Measurements from ENCODE around the gene APH1B.

APH1B gene

DNA sequence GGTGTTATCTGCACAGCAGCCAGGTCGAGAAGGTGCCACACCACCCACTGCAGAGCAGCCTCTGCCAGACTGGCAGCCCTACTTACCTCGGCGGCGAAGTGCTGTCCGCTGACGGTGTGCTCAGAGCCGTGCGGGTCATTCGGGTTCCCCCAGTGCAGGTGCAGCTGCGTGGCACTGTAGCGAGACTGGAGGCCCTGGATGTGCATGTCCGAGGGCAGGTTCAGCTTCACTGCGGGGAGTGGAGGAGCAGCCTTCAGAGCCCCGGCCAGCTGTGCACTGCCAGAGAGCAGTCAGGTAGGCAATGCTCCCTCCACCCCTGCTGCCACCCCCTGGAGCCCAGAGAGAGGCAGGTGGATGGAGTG lies 68.0 kb downstream of the APH1B start:
- TF ChIP-seq TCF12 (IDR thresholded peaks at IDR 0.05; ENCODE audit: low read depth) (no peak), CREB1 (IDR thresholded peaks at IDR 0.05; ENCODE audit: low read depth) (no peak)
- TF ChIP-seq, protein P1, sequence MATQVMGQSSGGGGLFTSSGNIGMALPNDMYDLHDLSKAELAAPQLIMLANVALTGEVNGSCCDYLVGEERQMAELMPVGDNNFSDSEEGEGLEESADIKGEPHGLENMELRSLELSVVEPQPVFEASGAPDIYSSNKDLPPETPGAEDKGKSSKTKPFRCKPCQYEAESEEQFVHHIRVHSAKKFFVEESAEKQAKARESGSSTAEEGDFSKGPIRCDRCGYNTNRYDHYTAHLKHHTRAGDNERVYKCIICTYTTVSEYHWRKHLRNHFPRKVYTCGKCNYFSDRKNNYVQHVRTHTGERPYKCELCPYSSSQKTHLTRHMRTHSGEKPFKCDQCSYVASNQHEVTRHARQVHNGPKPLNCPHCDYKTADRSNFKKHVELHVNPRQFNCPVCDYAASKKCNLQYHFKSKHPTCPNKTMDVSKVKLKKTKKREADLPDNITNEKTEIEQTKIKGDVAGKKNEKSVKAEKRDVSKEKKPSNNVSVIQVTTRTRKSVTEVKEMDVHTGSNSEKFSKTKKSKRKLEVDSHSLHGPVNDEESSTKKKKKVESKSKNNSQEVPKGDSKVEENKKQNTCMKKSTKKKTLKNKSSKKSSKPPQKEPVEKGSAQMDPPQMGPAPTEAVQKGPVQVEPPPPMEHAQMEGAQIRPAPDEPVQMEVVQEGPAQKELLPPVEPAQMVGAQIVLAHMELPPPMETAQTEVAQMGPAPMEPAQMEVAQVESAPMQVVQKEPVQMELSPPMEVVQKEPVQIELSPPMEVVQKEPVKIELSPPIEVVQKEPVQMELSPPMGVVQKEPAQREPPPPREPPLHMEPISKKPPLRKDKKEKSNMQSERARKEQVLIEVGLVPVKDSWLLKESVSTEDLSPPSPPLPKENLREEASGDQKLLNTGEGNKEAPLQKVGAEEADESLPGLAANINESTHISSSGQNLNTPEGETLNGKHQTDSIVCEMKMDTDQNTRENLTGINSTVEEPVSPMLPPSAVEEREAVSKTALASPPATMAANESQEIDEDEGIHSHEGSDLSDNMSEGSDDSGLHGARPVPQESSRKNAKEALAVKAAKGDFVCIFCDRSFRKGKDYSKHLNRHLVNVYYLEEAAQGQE (IDR thresholded peaks at IDR 0.05; ENCODE audit: low read depth), result no peak

DNA sequence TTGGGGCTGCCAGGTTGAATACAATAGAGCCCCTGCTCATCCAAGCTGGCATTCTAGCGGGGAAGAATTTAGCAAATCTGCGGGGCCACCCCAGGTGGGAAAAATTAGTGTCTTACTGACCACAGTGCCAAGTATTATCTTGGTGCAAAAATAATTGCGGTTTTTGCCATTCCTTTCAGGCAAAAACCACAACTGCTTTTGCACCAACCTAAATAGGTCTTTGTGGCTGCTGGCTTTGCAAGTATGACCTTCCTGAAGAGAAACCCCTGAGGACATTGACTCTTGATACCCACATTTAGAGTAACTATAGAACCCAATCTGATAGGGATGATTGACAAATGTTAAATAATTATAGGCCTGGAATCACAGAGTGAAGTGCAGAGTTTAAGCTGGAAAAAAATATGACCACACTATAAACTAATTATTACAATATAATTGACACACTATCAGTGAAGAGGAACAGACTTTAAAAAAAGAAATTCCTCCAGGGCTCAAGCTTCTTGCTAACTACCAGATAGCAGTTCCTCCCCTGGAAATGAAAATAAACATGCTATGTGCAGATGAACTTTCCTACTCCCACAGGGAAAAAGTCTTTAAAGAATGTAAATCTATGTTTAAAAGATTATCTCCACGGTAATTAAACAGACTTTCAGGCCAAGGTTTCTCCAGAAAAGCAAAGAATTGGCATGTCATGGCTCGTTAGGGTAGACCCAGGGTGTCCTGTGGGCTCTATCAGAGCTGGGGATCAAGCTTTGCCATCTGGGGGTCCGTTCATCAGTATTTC lies 69.9 kb downstream of the APH1B start:
- TF ChIP-seq TCF12 (IDR thresholded peaks at IDR 0.05; ENCODE audit: low read depth) (no peak), CEBPB (IDR thresholded peaks at IDR 0.05) (no peak), TAF1 (IDR thresholded peaks at IDR 0.05; ENCODE audit: low read depth) (no peak), EP300 (IDR thresholded peaks at IDR 0.05; ENCODE audit: borderline replicate concordance) (no peak), CREB1 (IDR thresholded peaks at IDR 0.05; ENCODE audit: low read depth) (no peak), TEAD4 (IDR thresholded peaks at IDR 0.05) (no peak), FOXM1 (IDR thresholded peaks at IDR 0.05; ENCODE audit: borderline replicate concordance, low read depth) (no peak), RAD21 (IDR thresholded peaks at IDR 0.05; ENCODE audit: low read depth) (no peak), YY1 (IDR thresholded peaks at IDR 0.05; ENCODE audit: low read depth) (no peak), ZBTB7A (IDR thresholded peaks at IDR 0.05; ENCODE audit: low read depth) (no peak), EGR1 (IDR thresholded peaks at IDR 0.05) (no peak), NFIC (IDR thresholded peaks at IDR 0.05) (no peak)
- TF ChIP-seq, protein P2, sequence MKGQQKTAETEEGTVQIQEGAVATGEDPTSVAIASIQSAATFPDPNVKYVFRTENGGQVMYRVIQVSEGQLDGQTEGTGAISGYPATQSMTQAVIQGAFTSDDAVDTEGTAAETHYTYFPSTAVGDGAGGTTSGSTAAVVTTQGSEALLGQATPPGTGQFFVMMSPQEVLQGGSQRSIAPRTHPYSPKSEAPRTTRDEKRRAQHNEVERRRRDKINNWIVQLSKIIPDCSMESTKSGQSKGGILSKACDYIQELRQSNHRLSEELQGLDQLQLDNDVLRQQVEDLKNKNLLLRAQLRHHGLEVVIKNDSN (IDR thresholded peaks at IDR 0.05), result no peak
- TF ChIP-seq, protein P1 (IDR thresholded peaks at IDR 0.05; ENCODE audit: low read depth), result no peak
- TF ChIP-seq, protein P3, sequence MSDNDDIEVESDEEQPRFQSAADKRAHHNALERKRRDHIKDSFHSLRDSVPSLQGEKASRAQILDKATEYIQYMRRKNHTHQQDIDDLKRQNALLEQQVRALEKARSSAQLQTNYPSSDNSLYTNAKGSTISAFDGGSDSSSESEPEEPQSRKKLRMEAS (IDR thresholded peaks at IDR 0.05), result no peak

DNA sequence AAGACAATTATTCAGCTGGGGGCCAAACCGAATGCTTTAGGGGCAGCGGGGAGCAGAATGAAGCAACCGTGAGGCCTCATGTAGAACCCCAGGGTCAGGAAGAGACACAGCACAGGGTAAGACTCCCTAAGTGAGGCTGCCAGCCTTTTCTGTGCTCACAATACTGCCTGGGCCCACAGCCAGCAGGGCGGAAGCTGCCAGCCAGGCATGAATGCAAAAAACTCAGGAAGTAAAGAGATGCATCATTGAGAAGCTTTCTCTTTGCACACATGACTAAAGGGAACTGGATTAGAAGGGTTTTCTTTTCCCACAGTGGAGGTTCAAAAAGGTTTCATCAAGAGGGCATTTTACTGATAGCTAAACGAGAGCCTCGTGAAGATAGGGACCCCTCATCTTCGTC lies 71.0 kb downstream of the APH1B start:
- no peak for TF ChIP-seq RAD21 (IDR thresholded peaks at IDR 0.05; ENCODE audit: low read depth)
- TF ChIP-seq NFIC (IDR thresholded peaks at IDR 0.05), result peak; percentile 84
- TF ChIP-seq TEAD4 (IDR thresholded peaks at IDR 0.05), result peak; percentile 31; the same call in 1 of the 2 replicates
- no peak for TF ChIP-seq CEBPB (IDR thresholded peaks at IDR 0.05)
- TF ChIP-seq, protein P2 (IDR thresholded peaks at IDR 0.05), result peak; percentile 30; the same call in 1 of the 2 replicates
- 0 out of 2 replicates have a peak, but pooled peaks have one; percentile 22 for TF ChIP-seq TCF12 (IDR thresholded peaks at IDR 0.05; ENCODE audit: low read depth)
- no peak for TF ChIP-seq EP300 (IDR thresholded peaks at IDR 0.05; ENCODE audit: borderline replicate concordance)

DNA sequence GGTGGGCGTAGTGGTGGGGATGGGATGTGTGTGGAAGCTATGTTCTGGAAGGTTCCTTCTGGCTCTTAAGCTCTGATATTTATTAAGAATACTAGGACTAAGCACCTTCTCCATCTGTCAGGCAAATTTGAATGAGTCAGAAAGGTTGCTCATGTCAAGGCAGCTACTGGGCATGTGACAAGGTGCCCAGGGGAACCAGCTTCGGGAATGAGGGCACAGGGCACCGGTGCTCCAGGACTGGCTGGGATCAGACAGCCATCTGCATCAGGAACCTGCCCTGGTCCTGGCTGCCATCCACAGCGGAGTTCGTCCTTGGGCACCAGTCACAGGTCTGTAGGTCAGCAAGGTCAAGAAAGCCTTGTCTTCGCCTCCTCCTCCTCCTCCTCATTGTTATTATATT lies 71.8 kb downstream of the APH1B start:
- TF ChIP-seq FOXM1 (IDR thresholded peaks at IDR 0.05; ENCODE audit: borderline replicate concordance, low read depth), result no peak

DNA sequence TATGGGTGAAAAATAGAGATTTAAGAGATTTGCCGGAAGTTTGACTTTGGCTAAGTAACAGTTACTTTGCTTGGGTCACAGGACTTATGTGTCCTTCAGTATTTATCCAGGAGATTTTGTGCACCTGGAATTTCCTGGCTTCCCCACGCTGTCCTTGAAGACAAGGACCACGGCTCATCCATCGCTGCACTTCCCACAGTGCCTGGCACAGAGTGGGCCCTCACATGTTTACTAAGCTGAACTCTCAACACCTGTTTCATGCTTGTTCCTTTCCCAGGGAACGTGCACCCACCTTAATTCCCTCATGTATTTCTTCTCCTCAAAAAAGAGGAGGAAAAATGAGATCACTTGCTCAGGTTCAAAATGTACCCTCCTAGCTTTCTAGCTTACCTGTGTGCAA lies 72.2 kb downstream of the APH1B start:
- TF ChIP-seq EP300 (IDR thresholded peaks at IDR 0.05; ENCODE audit: borderline replicate concordance), result no peak
- TF ChIP-seq ZBTB7A (IDR thresholded peaks at IDR 0.05; ENCODE audit: low read depth), result no peak
- no peak for TF ChIP-seq YY1 (IDR thresholded peaks at IDR 0.05; ENCODE audit: low read depth)
- no peak for TF ChIP-seq FOXM1 (IDR thresholded peaks at IDR 0.05; ENCODE audit: borderline replicate concordance, low read depth)
- TF ChIP-seq, protein P2 (IDR thresholded peaks at IDR 0.05), result no peak
- no peak for TF ChIP-seq CEBPB (IDR thresholded peaks at IDR 0.05)
- no peak for TF ChIP-seq TCF12 (IDR thresholded peaks at IDR 0.05; ENCODE audit: low read depth)

DNA sequence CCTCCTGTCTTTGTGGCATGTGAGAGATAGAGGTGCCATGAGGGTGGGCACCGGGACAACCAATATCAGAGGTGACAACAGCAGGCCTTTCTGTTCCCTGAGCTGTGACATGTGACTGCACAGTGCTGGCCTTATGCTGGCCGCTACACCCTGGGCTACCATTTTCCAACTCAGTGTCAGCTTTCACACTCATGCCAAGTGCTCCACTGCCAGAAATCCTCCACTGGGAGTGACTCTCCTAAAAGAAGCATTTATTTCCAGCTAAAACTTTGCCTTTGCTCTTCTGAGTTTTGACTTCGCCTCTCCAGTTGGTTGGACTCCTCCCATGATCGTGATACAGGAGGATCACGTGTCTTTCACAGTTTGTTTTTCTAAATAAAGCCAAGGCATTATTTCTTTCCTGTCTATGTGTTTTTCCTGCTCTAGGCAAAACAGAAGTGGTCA lies 72.8 kb downstream of the APH1B start:
- no peak for TF ChIP-seq TAF1 (IDR thresholded peaks at IDR 0.05; ENCODE audit: low read depth)
- TF ChIP-seq, protein P1 (IDR thresholded peaks at IDR 0.05; ENCODE audit: low read depth), result no peak
- no peak for TF ChIP-seq ZBTB7A (IDR thresholded peaks at IDR 0.05; ENCODE audit: low read depth)
- TF ChIP-seq FOXM1 (IDR thresholded peaks at IDR 0.05; ENCODE audit: borderline replicate concordance, low read depth), result no peak
- TF ChIP-seq YY1 (IDR thresholded peaks at IDR 0.05; ENCODE audit: low read depth), result no peak
- no peak for TF ChIP-seq EGR1 (IDR thresholded peaks at IDR 0.05)
- TF ChIP-seq TCF12 (IDR thresholded peaks at IDR 0.05; ENCODE audit: low read depth), result no peak
- TF ChIP-seq CEBPB (IDR thresholded peaks at IDR 0.05), result no peak
- TF ChIP-seq TEAD4 (IDR thresholded peaks at IDR 0.05), result no peak
- no peak for TF ChIP-seq RAD21 (IDR thresholded peaks at IDR 0.05; ENCODE audit: low read depth)
- TF ChIP-seq, protein P2 (IDR thresholded peaks at IDR 0.05), result no peak
- no peak for TF ChIP-seq NFIC (IDR thresholded peaks at IDR 0.05)
- TF ChIP-seq, protein P3 (IDR thresholded peaks at IDR 0.05), result no peak
- TF ChIP-seq EP300 (IDR thresholded peaks at IDR 0.05; ENCODE audit: borderline replicate concordance), result no peak
- TF ChIP-seq CREB1 (IDR thresholded peaks at IDR 0.05; ENCODE audit: low read depth), result no peak

Measured in Ishikawa (cell line).